H1 (cell line): Measurements from ENCODE around the gene WWC1.

Experiments
- JUN ChIP-seq: IDR thresholded peaks from 2 replicates; pipeline ENCODE4 v1.6.1; 2011; ENCODE audit warnings: low read depth, mild to moderate bottlenecking, improper control_type of control experiment, low read length
- RNF2 ChIP-seq: fragments of 200-900, 300-1000 bp; sonication (generic); IDR thresholded peaks from 2 replicates; pipeline ENCODE4 v1.7.1; 2016; ENCODE audit warnings: borderline replicate concordance, low read depth, mild to moderate bottlenecking, antibody characterized with exemption, low read length; ENCODE audit not compliant: poor library complexity, severe bottlenecking; ENCODE audit errors: missing control alignments
- YY1 ChIP-seq: IDR thresholded peaks from 2 replicates; pipeline ENCODE4 v1.6.1; 2011; ENCODE audit warnings: low read depth, mild to moderate bottlenecking, low read length
- TF ChIP-seq, protein P1 (sequence below), 3 experiments: IDR thresholded peaks; 1 replicate in 2 of 3; 2 replicates in 1 of 3; pipeline versions ENCODE4 v1.5.1 to v1.6.1; 2011; ENCODE audit warnings: low read length in 3 of 3, mild to moderate bottlenecking in 3 of 3, inconsistent platforms in 2 of 3, low read depth in 1 of 3, moderate library complexity in 1 of 3; ENCODE audit not compliant: insufficient read depth in 1 of 3; ENCODE audit errors: control extremely low read depth in 1 of 3

DNA sequence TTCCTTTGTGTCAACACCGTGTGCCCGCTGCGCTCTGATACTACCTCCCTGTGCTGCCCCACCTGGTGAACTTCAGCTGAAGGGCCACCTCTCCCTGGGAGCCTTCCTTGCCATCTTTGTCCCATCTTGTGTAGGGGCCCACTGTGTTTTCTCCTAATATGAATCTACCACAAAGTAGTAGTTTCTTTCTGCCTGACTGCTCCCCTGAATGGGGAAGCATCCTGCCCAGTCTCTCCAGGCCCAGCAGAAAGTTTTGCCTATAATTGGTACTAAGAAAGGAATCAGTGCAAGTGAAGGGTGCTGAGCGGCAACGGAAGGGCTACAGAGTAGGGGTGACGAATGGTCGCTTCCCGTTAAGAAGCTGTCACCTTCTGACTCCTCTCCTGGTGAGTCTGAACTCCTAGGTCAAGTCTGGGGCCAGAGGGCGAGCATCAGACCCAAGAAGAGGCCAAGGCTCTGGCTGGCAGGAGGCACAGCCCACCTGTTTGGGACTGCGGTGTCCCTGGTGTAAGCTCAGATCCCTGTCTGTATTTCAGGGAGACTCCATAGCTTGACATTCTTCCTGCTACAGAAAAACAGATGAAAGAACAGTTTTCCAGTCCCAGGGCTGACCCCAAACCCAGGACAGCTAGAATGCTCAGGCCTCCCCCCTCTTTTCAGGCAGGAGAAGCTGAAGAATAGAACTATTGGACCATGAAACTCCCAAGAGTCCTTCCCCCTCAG lies 24.1 kb downstream of the WWC1 start:
- TF ChIP-seq, protein P1, sequence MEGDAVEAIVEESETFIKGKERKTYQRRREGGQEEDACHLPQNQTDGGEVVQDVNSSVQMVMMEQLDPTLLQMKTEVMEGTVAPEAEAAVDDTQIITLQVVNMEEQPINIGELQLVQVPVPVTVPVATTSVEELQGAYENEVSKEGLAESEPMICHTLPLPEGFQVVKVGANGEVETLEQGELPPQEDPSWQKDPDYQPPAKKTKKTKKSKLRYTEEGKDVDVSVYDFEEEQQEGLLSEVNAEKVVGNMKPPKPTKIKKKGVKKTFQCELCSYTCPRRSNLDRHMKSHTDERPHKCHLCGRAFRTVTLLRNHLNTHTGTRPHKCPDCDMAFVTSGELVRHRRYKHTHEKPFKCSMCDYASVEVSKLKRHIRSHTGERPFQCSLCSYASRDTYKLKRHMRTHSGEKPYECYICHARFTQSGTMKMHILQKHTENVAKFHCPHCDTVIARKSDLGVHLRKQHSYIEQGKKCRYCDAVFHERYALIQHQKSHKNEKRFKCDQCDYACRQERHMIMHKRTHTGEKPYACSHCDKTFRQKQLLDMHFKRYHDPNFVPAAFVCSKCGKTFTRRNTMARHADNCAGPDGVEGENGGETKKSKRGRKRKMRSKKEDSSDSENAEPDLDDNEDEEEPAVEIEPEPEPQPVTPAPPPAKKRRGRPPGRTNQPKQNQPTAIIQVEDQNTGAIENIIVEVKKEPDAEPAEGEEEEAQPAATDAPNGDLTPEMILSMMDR (IDR thresholded peaks at IDR 0.05; ENCODE audit: control extremely low read depth in 1 of 3, insufficient read depth in 1 of 3, low read depth in 1 of 3, low read length in 3 of 3) = no peak
- no peak for TF ChIP-seq RNF2
- TF ChIP-seq JUN = no peak
- TF ChIP-seq YY1 = no peak
